H1 (cell line): ENCODE measurements around the gene MRPL36. TPM values are rescaled to one million over a fixed set of nuclear protein-coding genes. Genes with fewer than 3 reads are reported as not detected.

Experiments
- CTCF ChIA-PET: fragments of 300-600 bp; sonication (Branson Sonifier 250); formaldehyde crosslinking; loops from one replicate; lab custom pipeline; 2021; ENCODE audit not compliant: partially characterized antibody; lab: Charles Lee
- POLR2A ChIA-PET: fragments of 300-600 bp; sonication (Branson Sonifier 250); formaldehyde crosslinking; loops from one replicate; lab custom pipeline; 2021; ENCODE audit warnings: inconsistent platforms; ENCODE audit not compliant: partially characterized antibody; lab: Charles Lee
- DNase-seq, 2 experiments: peaks; one replicate each; pipeline versions ENCODE4 v3.0.0 to v3.0.0-alpha.2; 2010 to 2022; ENCODE audit warnings: low spot score in 2 of 2, low read depth in 1 of 2, mixed read lengths in 1 of 2
- FAIRE-seq: peaks from 2 replicates; lab custom pipeline; 2011; peaks lifted over from hg19 to GRCh38; lab: Jason Lieb, UNC
- H2AFZ ChIP-seq: 2 replicates; pipeline ENCODE4 v1.8.1; 2012; ENCODE audit warnings: low read length, inconsistent platforms
- H2AK5ac ChIP-seq: 2 replicates; pipeline ENCODE4 v1.6.1; 2013; ENCODE audit warnings: low read depth, low read length
- H2BK120ac ChIP-seq: replicated peaks from 2 replicates; pipeline ENCODE3; 2013; ENCODE audit warnings: low read depth, low read length, inconsistent platforms
- H2BK12ac ChIP-seq: 2 replicates; pipeline ENCODE4 v1.6.1; 2013; ENCODE audit warnings: low read depth, low read length
- H2BK15ac ChIP-seq: 2 replicates; pipeline ENCODE4 v1.6.1; 2013; ENCODE audit warnings: low read length
- H2BK20ac ChIP-seq: 2 replicates; pipeline ENCODE4 v1.6.1; 2013; ENCODE audit warnings: low read length
- H2BK5ac ChIP-seq: 2 replicates; pipeline ENCODE4 v1.6.1; 2013; ENCODE audit warnings: low read depth, low read length
- H3K14ac ChIP-seq: 2 replicates; pipeline ENCODE4 v1.6.1; 2013; ENCODE audit warnings: inconsistent platforms; ENCODE audit not compliant: insufficient read length
- H3K18ac ChIP-seq: 2 replicates; pipeline ENCODE4 v1.6.1; 2013; ENCODE audit warnings: low read length; ENCODE audit errors: extremely low read depth
- H3K23ac ChIP-seq: 2 replicates; pipeline ENCODE4 v1.6.1; 2013; ENCODE audit warnings: inconsistent platforms; ENCODE audit not compliant: insufficient read length
- H3K23me2 ChIP-seq: 2 replicates; pipeline ENCODE4 v1.6.1; 2013; ENCODE audit warnings: low read depth, low read length
- H3K27ac ChIP-seq: 2 replicates; pipeline ENCODE4 v1.6.1; 2011; ENCODE audit warnings: low read depth, low read length, inconsistent platforms
- H3K27me3 ChIP-seq, 4 experiments: replicated peaks in 1 of 4; 1 replicate in 1 of 4; 2 replicates in 3 of 4; pipeline versions ENCODE4 v1.6.1 to v1.8.1; 2011 to 2013; ENCODE audit warnings: low read length in 3 of 4, mild to moderate bottlenecking in 3 of 4, inconsistent platforms in 2 of 4, mixed read lengths in 2 of 4, moderate library complexity in 1 of 4; ENCODE audit not compliant: control insufficient read depth in 3 of 4, insufficient read depth in 3 of 4; ENCODE audit errors: extremely low read depth in 1 of 4
- H3K36me3 ChIP-seq, 4 experiments: 2 replicates each; pipeline versions ENCODE4 v1.6.1 to v1.8.1; 2011 to 2013; ENCODE audit warnings: mild to moderate bottlenecking in 4 of 4, low read length in 3 of 4, moderate library complexity in 2 of 4, control low read depth in 1 of 4, inconsistent platforms in 1 of 4; ENCODE audit not compliant: insufficient read depth in 4 of 4, control insufficient read depth in 2 of 4
- H3K4ac ChIP-seq: replicated peaks from 2 replicates; pipeline ENCODE3; 2013; ENCODE audit warnings: low read length, low read depth, mixed read lengths, inconsistent platforms; ENCODE audit not compliant: insufficient read length
- H3K4me1 ChIP-seq, 4 experiments: replicated peaks in 1 of 4; 1 replicate in 1 of 4; 2 replicates in 3 of 4; pipeline versions ENCODE4 v1.6.1 to v1.8.1; 2011 to 2013; ENCODE audit warnings: low read length in 3 of 4, inconsistent platforms in 2 of 4, mixed read lengths in 1 of 4; ENCODE audit not compliant: insufficient read depth in 4 of 4, control insufficient read depth in 3 of 4
- H3K4me2 ChIP-seq, 2 experiments: 2 replicates each; pipeline versions ENCODE4 v1.6.1 to v1.8.1; 2011 to 2013; ENCODE audit warnings: low read depth in 2 of 2, low read length in 2 of 2, control low read depth in 1 of 2, inconsistent platforms in 1 of 2, mild to moderate bottlenecking in 1 of 2; ENCODE audit not compliant: insufficient read depth in 1 of 2
- H3K4me3 ChIP-seq, 4 experiments: fragments of 200-600, 300-600 bp in 1 of 4; sonication (generic), shearing (Covaris generic), sonication (Bioruptor Twin) in 1 of 4; 2 replicates each; pipeline versions ENCODE4 v1.5.1 to v1.8.1; 2011 to 2016; ENCODE audit warnings: low read length in 4 of 4, low read depth in 3 of 4, control low read depth in 2 of 4, inconsistent platforms in 2 of 4, mild to moderate bottlenecking in 2 of 4, mixed read lengths in 1 of 4, moderate library complexity in 1 of 4; ENCODE audit not compliant: insufficient read depth in 2 of 4; ENCODE audit errors: extremely low read depth in 1 of 4
- H3K56ac ChIP-seq: replicated peaks from 2 replicates; pipeline ENCODE3; 2013; ENCODE audit warnings: low read depth, mild to moderate bottlenecking, mixed read lengths, low read length, inconsistent platforms; ENCODE audit not compliant: insufficient read length
- H3K79me1 ChIP-seq: 2 replicates; pipeline ENCODE4 v1.6.1; 2013; ENCODE audit warnings: low read depth, low read length, control low read depth
- H3K79me2 ChIP-seq, 2 experiments: 2 replicates each; pipeline versions ENCODE4 v1.6.1 to v1.8.1; 2012 to 2013; ENCODE audit warnings: low read length in 2 of 2, mild to moderate bottlenecking in 2 of 2, inconsistent platforms in 1 of 2; ENCODE audit not compliant: insufficient read depth in 2 of 2, control insufficient read depth in 1 of 2
- H3K9ac ChIP-seq, 4 experiments: replicated peaks in 1 of 4; 1 replicate in 1 of 4; 2 replicates in 3 of 4; pipeline versions ENCODE4 v1.6.1 to v1.8.1; 2011 to 2013; ENCODE audit warnings: low read depth in 3 of 4, low read length in 3 of 4, control low read depth in 2 of 4, mild to moderate bottlenecking in 2 of 4, moderate library complexity in 2 of 4, inconsistent platforms in 1 of 4; ENCODE audit errors: extremely low read depth in 1 of 4
- H3K9me3 ChIP-seq, 2 experiments: 2 replicates each; pipeline versions ENCODE4 v1.6.1 to v1.8.1; 2012 to 2013; ENCODE audit warnings: mild to moderate bottlenecking in 2 of 2, moderate library complexity in 2 of 2, control low read depth in 1 of 2, inconsistent platforms in 1 of 2, low read depth in 1 of 2, low read length in 1 of 2, mixed read lengths in 1 of 2; ENCODE audit not compliant: insufficient read depth in 2 of 2
- H4K20me1 ChIP-seq, 2 experiments: replicated peaks in 1 of 2; 2 replicates each; pipeline versions ENCODE3 to v1.8.1; 2011 to 2013; ENCODE audit warnings: inconsistent platforms in 2 of 2, low read length in 2 of 2, mild to moderate bottlenecking in 1 of 2; ENCODE audit not compliant: insufficient read depth in 2 of 2, control insufficient read depth in 1 of 2
- H4K5ac ChIP-seq: 2 replicates; pipeline ENCODE4 v1.6.1; 2013; ENCODE audit warnings: low read length, low read depth, mixed read lengths, inconsistent platforms; ENCODE audit not compliant: insufficient read length
- H4K8ac ChIP-seq: 2 replicates; pipeline ENCODE4 v1.8.0; 2013; ENCODE audit warnings: mild to moderate bottlenecking, moderate library complexity, low read length, inconsistent platforms; ENCODE audit not compliant: insufficient read depth; ENCODE audit errors: extremely low read depth
- H4K91ac ChIP-seq: replicated peaks from 2 replicates; pipeline ENCODE3; 2013; ENCODE audit warnings: low read length, mixed read lengths, inconsistent platforms; ENCODE audit not compliant: insufficient read length
- HDAC2 ChIP-seq, 2 experiments: fragments of 300-600 bp in 1 of 2; sonication (generic) in 1 of 2; IDR thresholded peaks; 2 replicates each; pipeline ENCODE4 v1.6.1; 2011 to 2012; ENCODE audit warnings: low read depth in 2 of 2, low read length in 2 of 2, mild to moderate bottlenecking in 2 of 2, moderate library complexity in 2 of 2, borderline replicate concordance in 1 of 2, inconsistent platforms in 1 of 2
- MAFK ChIP-seq: IDR thresholded peaks from 2 replicates; pipeline ENCODE4 v1.6.1; 2012; ENCODE audit warnings: low read depth, mild to moderate bottlenecking, improper control_type of control experiment, low read length
- POLR2A ChIP-seq, 2 experiments: IDR thresholded peaks; 1 replicate in 1 of 2; 2 replicates in 1 of 2; pipeline ENCODE4 v1.6.1; 2011; ENCODE audit warnings: low read depth in 2 of 2, low read length in 2 of 2, mild to moderate bottlenecking in 2 of 2; ENCODE audit errors: control extremely low read depth in 1 of 2
- POU5F1 ChIP-seq: IDR thresholded peaks from 2 replicates; pipeline ENCODE4 v1.6.1; 2011; ENCODE audit warnings: low read depth, mild to moderate bottlenecking, low read length, moderate library complexity
- SIN3A ChIP-seq, 2 experiments: IDR thresholded peaks in 1 of 2; conservative IDR thresholded peaks in 1 of 2; 2 replicates each; pipeline ENCODE4 v1.6.1; 2011 to 2012; ENCODE audit warnings: low read length in 2 of 2, improper control_type of control experiment in 1 of 2, low read depth in 1 of 2, mild to moderate bottlenecking in 1 of 2
- SP2 ChIP-seq: IDR thresholded peaks from 2 replicates; pipeline ENCODE4 v1.6.1; 2012; ENCODE audit warnings: mild to moderate bottlenecking, low read length, inconsistent platforms
- SRF ChIP-seq: IDR thresholded peaks from 2 replicates; pipeline ENCODE4 v1.6.1; 2011; ENCODE audit warnings: mild to moderate bottlenecking, low read depth, low read length, moderate library complexity
- WGBS, 2 experiments: shearing (Covaris generic) in 1 of 2; methylation state at CpG; one replicate each; pipeline versions ENCODE4 v1.1.6 to v1.1.7; 2013 to 2015; ENCODE audit warnings: low lambda C conversion rate in 2 of 2, mixed read lengths in 2 of 2, inconsistent platforms in 1 of 2, low coverage in 1 of 2, missing lambda C conversion rate in 1 of 2; ENCODE audit not compliant: insufficient replicate concordance in 2 of 2, insufficient coverage in 1 of 2, insufficient read length in 1 of 2; ENCODE audit errors: extremely low coverage in 1 of 2, missing lambda C conversion rate in 1 of 2; 5-methylcytosine and 5-hydroxymethylcytosine counted together
- polyA plus RNA-seq, 7 experiments: library from polyadenylated mRNA; depleted of rRNA in 3 of 7; stranded (reverse) in 5 of 7; unstranded in 2 of 7; fragments of >200 nt in 5 of 7; fragments of 200-250 nt in 2 of 7; gene quantifications; 1 replicate in 5 of 7; 2 replicates in 1 of 7; 4 replicates in 1 of 7; pipeline versions ENCODE4 v1.2.1 to v1.2.3, GENCODE V29; 2011 to 2013; ENCODE audit warnings: missing spikeins in 2 of 7, mixed read lengths in 2 of 7
- total RNA-seq: library from RNA; stranded (reverse); fragmentation: NEBNext Ultra II Directional; extraction: Animal tissue kit (Norgen Biotek cat#: 25700); gene quantifications from 2 replicates; pipeline ENCODE4 v1.2.1, GENCODE V29; 2021

The MRPL36 gene
- total and polyA plus RNA-seq, 2 of the 8 experiments (the other 6 are each of a cell fraction or from before 2014, with no cell fraction given): 56.3 to 81.5 TPM

DNA sequence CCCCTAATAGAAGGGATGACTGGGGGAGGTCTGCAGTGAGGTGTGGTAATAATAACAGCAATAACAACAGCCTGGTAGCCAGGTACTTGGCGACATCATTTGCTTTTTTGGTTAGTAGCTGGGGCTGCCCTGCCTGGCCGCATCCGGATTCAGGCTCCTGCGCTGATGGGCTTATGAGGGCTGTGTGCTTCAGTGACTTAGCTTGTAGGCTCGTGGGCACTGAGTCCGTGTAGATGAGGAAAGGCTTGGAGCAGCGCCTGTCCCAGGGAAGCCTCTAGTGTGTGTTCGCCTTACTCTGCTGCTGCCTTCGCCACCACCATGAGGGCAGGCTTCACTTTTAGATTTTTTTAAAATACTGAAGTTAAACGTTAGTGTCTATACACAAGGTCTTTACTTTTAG is 6.1 kb upstream of the MRPL36 start:
- 91% methylated on average over 10 of the region's 10 CpGs; no CpG with 5 or more reads in 1 of the 2 experiments for WGBS, 2 experiments
- TF ChIP-seq SRF: no peak
- TF ChIP-seq POU5F1: no peak
- no peak for TF ChIP-seq HDAC2 (IDR thresholded peaks at IDR 0.05; ENCODE audit: borderline replicate concordance in 1 of 2, low read depth in 2 of 2, low read length in 2 of 2)
- no peak for TF ChIP-seq MAFK
- no peak for TF ChIP-seq SP2
- TF ChIP-seq POLR2A (IDR thresholded peaks at IDR 0.05; ENCODE audit: control extremely low read depth in 1 of 2, low read depth in 2 of 2, low read length in 2 of 2): no peak
- no peak for TF ChIP-seq SIN3A (conservative IDR thresholded peaks at IDR 0.05 in 1 of 2, IDR thresholded peaks at IDR 0.05 in 1 of 2; ENCODE audit: low read depth in 1 of 2, low read length in 2 of 2)

More for the DNA sequence above, 6.1 kb upstream of the MRPL36 start:
- Histone ChIP-seq H3K36me3 (peaks cover 32 to 76% (median 57%) of the 10 kb centered on the region in 4 experiments), H3K4me2 (no peak overlapping the region), H2BK120ac (no peak overlapping the region), H3K79me1 (peaks cover 12% of the 10 kb centered on the region), H4K5ac (no peak overlapping the region), H3K79me2 (peaks cover 21 to 96% of the 10 kb centered on the region in 2 experiments), H3K18ac (no peak overlapping the region), H3K9ac (no peak overlapping the region), H4K20me1 (peaks cover 13 to 38% of the 10 kb centered on the region in 2 experiments), H3K23ac (no peak overlapping the region), H3K27ac (no peak overlapping the region), H2AK5ac (no peak overlapping the region), H4K91ac (no peak overlapping the region), H2AFZ (no peak overlapping the region), H2BK15ac (no peak overlapping the region), H3K9me3 (no peaks in the 10 kb centered on the region), H3K4me3 (no peak overlapping the region), H3K14ac (no peak overlapping the region), H2BK12ac (no peak overlapping the region), H3K27me3 (no peaks in the 10 kb centered on the region), H3K4me1 (peaks cover 0 to 3% (median 0%) of the 10 kb centered on the region in 4 experiments; a peak in 1 of 7 replicates), H3K23me2 (peaks cover 4% of the 10 kb centered on the region), H2BK5ac (no peak overlapping the region), H3K56ac (no peak overlapping the region), H2BK20ac (no peak overlapping the region), H4K8ac (no peak overlapping the region), H3K4ac (no peak overlapping the region)
- DNase-seq: no peak
- ChIA-PET POLR2A (interaction anchor here (0.9 kb wide), 1 partner anchor 319 kb away, joined by 3 read pairs; no protein-coding TSS in a partner anchor), CTCF (interaction anchor here (1.3 to 2.0 kb wide), 2 partner anchors 18 to 42 kb away, joined by 3 to 4 read pairs; no protein-coding TSS in a partner anchor)
- no peak for FAIRE-seq
